Measurements from ENCODE around the gene KRT2. TPM values are rescaled to one million over a fixed set of nuclear protein-coding genes. Genes with fewer than 3 reads are reported as not detected.

The KRT2 gene
- total and polyA plus RNA-seq, 2 donors (not counting 1 experiment from before 2014, with no cell fraction given): 0.04 TPM; not detected in 1

- H2AFZ ChIP-seq (ENCODE audit: insufficient read depth, low read depth, low read length, poor library complexity, severe bottlenecking): no peak overlapping the region
- intact Hi-C loops (cut with micrococcal nuclease): no loop called here
- Mint-ChIP-seq H3K4me1 (no peaks in the 10 kb centered on the region), H3K27me3 (peaks cover 25% of the 10 kb centered on the region), H3K4me3 (no peak overlapping the region), H3K9me3 (ENCODE audit: insufficient read depth) (no peaks in the 10 kb centered on the region), H3K27ac (no peak overlapping the region)
- H3K4me1 ChIP-seq (ENCODE audit: control insufficient read depth in 2 of 2, insufficient read depth in 2 of 2, low read length in 2 of 2): no peaks in the 10 kb centered on the region
- H3K27ac ChIP-seq (ENCODE audit: low read length in 2 of 2): no peak overlapping the region
- no peak overlapping the region for H3K4me2 ChIP-seq (replicated peaks; ENCODE audit: low read depth, low read length, poor library complexity, severe bottlenecking)
- no peak overlapping the region for H3K4me3 ChIP-seq (ENCODE audit: control extremely low read depth in 1 of 5, extremely low read depth in 1 of 5, insufficient read depth in 1 of 5, low read depth in 2 of 5, low read length in 4 of 5)
- no peak overlapping the region for H3K9ac ChIP-seq (ENCODE audit: low read length)
- H3K27me3 ChIP-seq (replicated peaks in 1 of 4; ENCODE audit: control extremely low read depth in 1 of 4, control insufficient read depth in 3 of 4, insufficient read depth in 4 of 4, low read length in 3 of 4): peaks cover 0 to 2% (median under 1%) of the 10 kb centered on the region in 4 experiments
- CTCF ChIA-PET: interaction anchor here (0.7 kb wide), 1 partner anchor 10 kb away, joined by 3 read pairs; no protein-coding TSS in a partner anchor
- DNase-seq (no peak), ATAC-seq (ENCODE audit: low read depth) (no peak)
- H3K79me2 ChIP-seq (ENCODE audit: control insufficient read depth, insufficient read depth, low read length): no peaks in the 10 kb centered on the region
- no peaks in the 10 kb centered on the region for H4K20me1 ChIP-seq (ENCODE audit: control insufficient read depth, insufficient read depth, low read length, poor library complexity, severe bottlenecking)
- TF ChIP-seq CTCF (IDR thresholded peaks at IDR 0.05): no peak
- TF ChIP-seq EZH2 (IDR thresholded peaks at IDR 0.05; ENCODE audit: borderline replicate concordance, insufficient read depth, low read depth, low read length, poor library complexity, severe bottlenecking): no peak
- POLR2A ChIA-PET: no interaction called here
- H3K36me3 ChIP-seq (replicated peaks in 1 of 2; ENCODE audit: control extremely low read depth in 1 of 2, control insufficient read depth in 1 of 2, extremely low read depth in 1 of 2, insufficient read depth in 2 of 2, low read length in 1 of 2): no peaks in the 10 kb centered on the region
- WGBS (ENCODE audit: insufficient coverage): no CpG with 5 or more reads among the region's 5 CpGs
- H3K9me3 ChIP-seq (ENCODE audit: control extremely low read depth in 1 of 3, control insufficient read depth in 2 of 3, insufficient read depth in 1 of 3, low read length in 2 of 3): no peaks in the 10 kb centered on the region
Observed at GRCh38 chr12:52622349-52622748, 29.7 kb downstream of the KRT2 start.

- Histone ChIP-seq H3K36me3 (replicated peaks in 1 of 2; ENCODE audit: control extremely low read depth in 1 of 2, control insufficient read depth in 1 of 2, extremely low read depth in 1 of 2, insufficient read depth in 2 of 2, low read length in 1 of 2) (no peaks in the 10 kb centered on the region), H3K4me1 (ENCODE audit: control insufficient read depth in 2 of 2, insufficient read depth in 2 of 2, low read length in 2 of 2) (no peaks in the 10 kb centered on the region), H3K27ac (ENCODE audit: low read length in 2 of 2) (no peak overlapping the region), H4K20me1 (ENCODE audit: control insufficient read depth, insufficient read depth, low read length, poor library complexity, severe bottlenecking) (no peaks in the 10 kb centered on the region), H3K4me2 (replicated peaks; ENCODE audit: low read depth, low read length, poor library complexity, severe bottlenecking) (no peak overlapping the region), H3K79me2 (ENCODE audit: control insufficient read depth, insufficient read depth, low read length) (no peaks in the 10 kb centered on the region), H3K9me3 (ENCODE audit: control extremely low read depth in 1 of 3, control insufficient read depth in 2 of 3, insufficient read depth in 1 of 3, low read length in 2 of 3) (peaks cover 0 to 2% (median 0%) of the 10 kb centered on the region in 3 donors), H3K27me3 (replicated peaks in 1 of 4; ENCODE audit: control extremely low read depth in 1 of 4, control insufficient read depth in 3 of 4, insufficient read depth in 4 of 4, low read length in 3 of 4) (peaks cover 0 to 3% (median under 1%) of the 10 kb centered on the region in 4 experiments), H3K4me3 (ENCODE audit: control extremely low read depth in 1 of 5, extremely low read depth in 1 of 5, insufficient read depth in 1 of 5, low read depth in 2 of 5, low read length in 4 of 5) (no peak overlapping the region), H3K9ac (ENCODE audit: low read length) (no peak overlapping the region), H2AFZ (ENCODE audit: insufficient read depth, low read depth, low read length, poor library complexity, severe bottlenecking) (no peak overlapping the region)
- Mint-ChIP-seq H3K4me3 (no peak overlapping the region), H3K27me3 (peaks cover 43% of the 10 kb centered on the region), H3K4me1 (no peaks in the 10 kb centered on the region), H3K9me3 (ENCODE audit: insufficient read depth) (no peaks in the 10 kb centered on the region), H3K27ac (no peak overlapping the region)
- intact Hi-C loops (cut with micrococcal nuclease): no loop called here
- DNase-seq (no peak), ATAC-seq (ENCODE audit: low read depth) (no peak)
- no peak for TF ChIP-seq EZH2 (IDR thresholded peaks at IDR 0.05; ENCODE audit: borderline replicate concordance, insufficient read depth, low read depth, low read length, poor library complexity, severe bottlenecking)
- no peak for TF ChIP-seq CTCF (IDR thresholded peaks at IDR 0.05)
- 90% methylated on average over 1 of the region's 2 CpGs for WGBS (ENCODE audit: insufficient coverage)
- CTCF ChIA-PET: interaction anchor here (0.7 kb wide), 1 partner anchor 10 kb away, joined by 3 read pairs; no protein-coding TSS in a partner anchor
- POLR2A ChIA-PET: no interaction called here
Observed at GRCh38 chr12:52618866-52619265, 33.1 kb downstream of the KRT2 start.

Data from B cell (primary cell).